Stimulated activated CD4-positive, alpha-beta T cell treated with anti-CD3 and anti-CD28 coated beads, Interleukin-12 subunit alpha, Interleukin-12 subunit beta, amount 100 ng/mL, for 48 hours (primary cell): ENCODE data around the gene TRIM41.
A peak's percentile ranks its signal among the peaks of the same experiment; 100 is the strongest.
"Not testable (repeated sequence)": the region's sequence is repeated elsewhere in the genome, so short reads cannot be mapped to it uniquely, and the experiment has no call there.

Experiments used
- DNase-seq, 3 donors: peaks; one replicate each; pipeline ENCODE4 v3.0.0-alpha.2; 2020; ENCODE audit warnings: low read depth in 2 of 3, low spot score in 1 of 3

TRIM41 gene

DNA sequence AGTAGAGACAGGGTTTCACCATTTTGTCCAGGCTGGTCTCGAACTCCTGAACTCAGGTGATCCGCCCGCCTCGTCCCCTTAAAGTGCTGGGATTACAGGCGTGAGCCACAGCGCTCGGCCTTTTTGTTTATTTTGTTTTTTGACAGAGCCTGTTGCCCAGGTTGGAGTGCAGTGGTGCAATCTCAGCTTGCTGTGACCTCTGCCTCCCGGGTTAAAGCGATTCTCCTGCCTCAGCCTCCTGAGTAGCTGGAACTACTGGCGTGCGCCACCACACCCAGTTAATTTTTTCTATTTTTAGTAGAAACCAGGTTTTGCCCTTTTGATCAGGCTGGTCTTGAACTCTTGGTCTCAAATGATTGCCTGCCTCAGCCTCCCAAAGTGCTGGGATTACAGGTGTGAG lies 12.9 kb upstream of the TRIM41 start:
- DNase-seq: not testable (repeated sequence)

GRCh38 chr5:181210698-181211097 lies 12.4 kb upstream of the TRIM41 start:
- not testable (repeated sequence) for DNase-seq

DNA sequence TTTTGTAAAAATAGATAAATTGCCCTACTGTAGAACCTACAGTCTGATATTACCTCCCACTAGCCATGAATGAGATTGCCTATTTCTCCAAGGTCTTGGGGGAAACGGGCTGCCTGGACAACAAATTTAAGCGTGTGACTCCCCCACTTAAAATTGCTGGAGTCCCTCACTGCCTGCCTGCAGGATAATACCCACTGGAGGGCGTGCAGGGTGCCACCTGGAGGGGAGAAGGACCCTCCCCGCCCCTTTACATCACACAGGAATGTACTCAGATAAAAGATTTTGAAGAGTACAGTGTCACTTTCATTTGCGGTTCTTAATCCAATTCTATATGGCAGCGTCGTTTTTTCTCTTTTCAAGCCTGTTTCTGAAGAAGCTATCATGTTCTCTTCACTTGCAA lies 11.9 kb upstream of the TRIM41 start:
- no peak for DNase-seq

DNA sequence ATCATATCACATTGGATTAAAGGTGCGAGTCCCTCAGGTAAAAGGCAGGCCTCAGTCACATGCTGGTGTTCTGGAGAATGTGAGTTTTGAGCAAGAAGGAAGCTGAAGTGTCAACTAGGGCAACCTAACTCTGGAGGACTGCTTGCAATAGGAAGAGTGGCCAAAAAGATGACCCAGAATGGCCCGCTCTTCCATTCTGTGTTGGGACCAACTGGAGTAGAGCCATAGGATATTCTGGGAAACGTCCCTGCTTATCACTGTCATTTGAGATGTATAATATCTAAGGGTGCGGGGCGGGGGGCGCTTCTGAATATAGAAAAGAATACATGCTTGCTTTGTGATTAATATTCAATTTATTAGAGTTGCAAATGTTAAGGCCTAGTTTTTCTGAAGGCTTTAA lies 11.0 kb upstream of the TRIM41 start:
- DNase-seq: no peak

GRCh38 chr5:181212934-181213333 lies 10.1 kb upstream of the TRIM41 start:
- DNase-seq: no peak

DNA sequence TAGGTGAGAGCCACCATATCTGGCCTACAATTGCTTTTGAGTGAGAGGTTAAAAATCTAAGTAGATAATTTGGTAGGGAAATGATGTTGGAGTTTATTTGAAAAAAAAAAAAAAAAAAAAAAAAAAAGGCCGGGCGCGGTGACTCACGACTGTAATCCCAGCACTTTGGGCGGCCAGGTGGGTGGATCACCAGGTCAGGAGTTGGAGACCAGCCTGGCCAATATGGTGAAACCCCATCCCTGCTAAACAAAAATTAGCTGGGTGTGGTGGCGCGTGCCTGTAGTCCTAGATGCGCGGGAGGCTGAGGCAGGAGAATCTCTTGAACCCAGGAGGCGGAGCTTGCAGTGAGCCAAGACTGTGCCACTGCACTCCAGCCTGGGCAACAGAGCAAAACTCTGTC lies 8.8 kb upstream of the TRIM41 start:
- not testable (repeated sequence) for DNase-seq

- DNase-seq: no peak
Observed at GRCh38 chr5:181215997-181216989, 6.8 kb upstream of the TRIM41 start.

DNA sequence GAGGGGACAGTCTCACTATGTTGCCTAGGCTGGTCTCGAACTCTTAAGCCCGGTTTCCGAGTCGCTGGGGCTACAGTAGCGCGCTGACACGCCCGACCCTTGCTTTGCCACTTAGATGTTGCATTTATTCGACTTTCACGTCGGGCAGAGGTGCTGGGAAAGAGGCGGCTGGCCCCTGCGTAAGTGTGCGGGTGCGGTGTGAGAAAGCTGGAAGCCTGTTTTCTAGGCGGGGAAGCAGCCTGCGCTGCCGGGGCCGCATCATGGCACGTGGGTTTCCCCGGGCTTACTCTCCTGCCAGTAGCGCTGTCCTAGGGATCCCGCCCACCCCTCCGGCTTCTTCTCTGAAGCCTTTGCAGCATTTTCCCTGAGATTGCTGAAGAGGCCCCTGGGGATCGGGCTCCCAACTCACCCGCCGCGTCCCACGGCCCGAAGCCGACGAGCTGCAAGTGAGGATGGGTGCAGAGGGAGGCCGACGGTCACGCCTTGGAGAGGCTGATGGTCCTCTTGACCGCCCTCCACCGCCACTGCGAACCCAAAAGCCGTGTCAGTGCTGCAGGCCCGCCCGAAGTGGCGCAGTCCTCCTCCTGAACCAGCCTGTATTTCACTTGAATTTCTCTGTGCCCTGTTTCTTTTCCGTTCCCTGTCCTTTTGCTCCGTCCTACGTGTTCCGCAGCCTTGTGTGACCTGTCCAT lies 5.8 kb upstream of the TRIM41 start:
- DNase-seq: peak; percentile 53 to 57 (median 54)

- DNase-seq: no peak
Observed at GRCh38 chr5:181217803-181218062, 5.3 kb upstream of the TRIM41 start.

GRCh38 chr5:181218795-181219124 lies 4.3 kb upstream of the TRIM41 start:
- DNase-seq: no peak

DNA sequence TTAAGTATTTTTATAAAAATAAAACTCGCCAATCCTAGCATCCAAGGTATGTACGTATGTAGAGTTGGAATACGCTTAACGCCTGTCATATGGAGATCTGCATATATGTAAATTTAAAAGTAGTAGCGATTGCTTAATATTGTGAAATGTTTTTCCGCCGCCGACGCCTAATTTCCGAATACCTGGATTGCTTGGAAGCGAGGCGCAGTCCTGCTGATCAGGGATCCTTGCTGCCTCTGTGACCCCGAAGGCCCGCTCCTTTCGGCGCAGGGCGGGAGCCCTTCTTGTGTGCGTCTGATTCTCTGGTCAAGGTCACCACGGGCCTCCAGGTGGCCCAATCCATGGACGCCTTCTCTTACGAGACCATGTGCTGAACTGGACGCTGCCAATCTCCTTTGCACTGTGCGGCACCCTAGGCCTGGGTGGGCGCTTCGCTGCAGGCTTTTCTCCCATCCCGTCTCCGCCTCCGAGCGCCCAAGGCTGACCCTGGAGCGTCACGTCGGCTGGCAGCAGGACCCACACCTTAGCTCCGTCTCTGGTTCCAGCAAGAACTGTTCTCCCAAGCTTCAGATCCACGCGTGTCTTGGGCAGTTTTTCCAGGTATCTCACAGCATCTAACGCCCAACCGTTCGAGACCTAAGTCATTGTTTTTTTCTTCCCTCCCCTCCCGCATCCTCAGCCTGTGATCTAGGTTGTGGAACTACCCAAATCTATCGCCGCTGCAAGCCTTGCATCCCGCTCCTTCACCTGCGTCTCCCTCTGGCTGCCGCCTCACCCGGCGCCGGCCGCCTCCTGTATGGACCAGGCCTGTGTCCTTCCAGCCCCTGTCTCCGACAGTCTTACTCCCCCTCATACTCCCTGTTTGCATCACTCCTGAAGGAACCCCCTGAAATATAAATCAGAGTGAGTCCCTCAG lies 3.6 kb upstream of the TRIM41 start:
- no peak for DNase-seq

- DNase-seq: no peak
Observed at GRCh38 chr5:181220178-181220515, 2.9 kb upstream of the TRIM41 start.

DNA sequence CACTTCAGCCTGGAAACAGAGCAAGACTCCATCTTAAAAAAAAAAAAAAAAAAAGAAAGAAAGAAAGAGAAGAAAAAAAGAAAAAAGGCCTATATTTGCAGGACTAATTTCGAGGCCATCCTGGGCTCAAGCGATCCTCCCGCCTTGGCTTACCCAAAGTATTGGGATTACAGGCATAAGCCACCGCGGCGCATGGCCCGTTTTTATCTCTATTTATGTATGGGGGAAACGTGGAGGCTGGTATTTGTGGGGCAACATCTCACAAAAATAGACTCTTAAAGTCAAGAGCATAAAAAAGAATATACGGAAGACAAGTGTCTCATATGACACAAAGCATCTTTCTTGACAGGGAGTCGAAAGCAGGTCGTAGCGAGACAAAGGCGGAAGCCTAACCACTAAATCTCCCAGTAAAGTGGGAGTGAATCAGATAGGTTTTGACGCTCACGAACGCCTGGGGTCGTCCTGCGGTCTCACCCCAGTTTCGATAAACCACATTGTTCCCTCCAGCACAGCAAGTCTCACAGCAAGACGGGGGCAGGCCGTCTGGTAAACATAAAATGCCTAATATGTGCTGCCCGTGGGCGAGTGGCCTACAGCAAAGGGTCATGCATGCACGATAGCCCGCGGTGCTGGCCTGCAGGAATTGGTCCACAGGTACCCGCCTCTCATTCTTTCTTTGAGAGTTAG lies 1.8 kb upstream of the TRIM41 start:
- no peak for DNase-seq

- DNase-seq: peak; percentile 91 to 99 (median 99)
Observed at GRCh38 chr5:181221792-181222629, 1.1 kb upstream of the TRIM41 start.

- no peak for DNase-seq
Observed at GRCh38 chr5:181222630-181223057, 437 bp upstream of the TRIM41 start.

DNA sequence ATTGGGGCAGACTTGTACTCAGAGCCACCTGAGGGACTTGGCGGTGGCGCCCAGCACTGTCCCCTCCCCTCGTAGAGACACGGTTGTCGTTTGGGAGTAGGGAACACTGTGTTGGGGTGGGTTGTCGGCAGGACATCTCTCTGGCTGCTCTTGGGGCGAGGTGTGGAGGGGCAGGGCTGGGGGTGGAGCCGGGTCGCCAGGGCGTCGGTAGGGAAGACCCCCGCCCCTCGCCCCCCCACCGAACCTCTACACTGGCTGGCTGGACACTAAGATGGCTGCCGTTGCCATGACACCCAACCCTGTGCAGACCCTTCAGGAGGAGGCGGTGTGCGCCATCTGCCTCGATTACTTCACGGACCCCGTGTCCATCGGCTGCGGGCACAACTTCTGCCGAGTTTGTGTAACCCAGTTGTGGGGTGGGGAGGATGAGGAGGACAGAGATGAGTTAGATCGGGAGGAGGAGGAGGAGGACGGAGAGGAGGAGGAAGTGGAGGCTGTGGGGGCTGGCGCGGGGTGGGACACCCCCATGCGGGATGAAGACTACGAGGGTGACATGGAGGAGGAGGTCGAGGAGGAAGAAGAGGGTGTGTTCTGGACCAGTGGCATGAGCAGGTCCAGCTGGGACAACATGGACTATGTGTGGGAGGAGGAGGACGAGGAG lies 778 bp downstream of the TRIM41 start:
- DNase-seq: no peak

- DNase-seq: no peak
Observed at GRCh38 chr5:181224390-181225229, 1.5 kb downstream of the TRIM41 start.

GRCh38 chr5:181229996-181230395 lies 6.9 kb downstream of the TRIM41 start:
- DNase-seq: no peak

GRCh38 chr5:181230551-181230950 lies 7.5 kb downstream of the TRIM41 start:
- no peak for DNase-seq
